HG02642 (cell line): ENCODE results near the gene GABRB1.
"Not testable (repeated sequence)": the region's sequence is repeated elsewhere in the genome, so short reads cannot be mapped to it uniquely, and the experiment has no call there.

Experiments
- ATAC-seq: cut with Tn5 transposase; IDR thresholded peaks from one replicate; pipeline ENCODE4 v1.9.1; 2021; ENCODE audit warnings: mild to moderate bottlenecking; ENCODE audit not compliant: unreplicated experiment, poor library complexity

Gene GABRB1

GRCh38 chr4:47271291-47271690 lies 239.9 kb downstream of the GABRB1 start:
- ATAC-seq, result no peak

GRCh38 chr4:47274901-47275300 lies 243.5 kb downstream of the GABRB1 start:
- no peak for ATAC-seq

GRCh38 chr4:47275595-47275994 lies 244.2 kb downstream of the GABRB1 start:
- ATAC-seq, result no peak

- ATAC-seq, result no peak
Observed at GRCh38 chr4:47278631-47279030, 247.3 kb downstream of the GABRB1 start.

GRCh38 chr4:47287735-47288134 lies 256.4 kb downstream of the GABRB1 start:
- peak; percentile 48 for ATAC-seq

GRCh38 chr4:47289805-47290204 lies 258.4 kb downstream of the GABRB1 start:
- ATAC-seq, result no peak

- not testable (repeated sequence) for ATAC-seq
Observed at GRCh38 chr4:47290873-47291272, 259.5 kb downstream of the GABRB1 start.

- no peak for ATAC-seq
Observed at GRCh38 chr4:47309165-47309564, 277.8 kb downstream of the GABRB1 start.

- no peak for ATAC-seq
Observed at GRCh38 chr4:47312170-47312569, 280.8 kb downstream of the GABRB1 start.

GRCh38 chr4:47313384-47313783 lies 282.0 kb downstream of the GABRB1 start:
- no peak for ATAC-seq

GRCh38 chr4:47315346-47315745 lies 284.0 kb downstream of the GABRB1 start:
- peak; percentile 82 for ATAC-seq

GRCh38 chr4:47326025-47326424 lies 294.7 kb downstream of the GABRB1 start:
- no peak for ATAC-seq

GRCh38 chr4:47330866-47331265 lies 299.5 kb downstream of the GABRB1 start:
- ATAC-seq, result no peak

GRCh38 chr4:47334652-47335051 lies 303.3 kb downstream of the GABRB1 start:
- ATAC-seq, result no peak

- ATAC-seq, result no peak
Observed at GRCh38 chr4:47337893-47338292, 306.5 kb downstream of the GABRB1 start.

GRCh38 chr4:47340914-47341313 lies 309.5 kb downstream of the GABRB1 start:
- no peak for ATAC-seq

GRCh38 chr4:47342796-47343195 lies 311.4 kb downstream of the GABRB1 start:
- ATAC-seq, result no peak

- ATAC-seq, result no peak
Observed at GRCh38 chr4:47349326-47349725, 318.0 kb downstream of the GABRB1 start.

- no peak for ATAC-seq
Observed at GRCh38 chr4:47355568-47355967, 324.2 kb downstream of the GABRB1 start.

GRCh38 chr4:47359891-47360290 lies 328.5 kb downstream of the GABRB1 start:
- ATAC-seq, result no peak

GRCh38 chr4:47367761-47368160 lies 336.4 kb downstream of the GABRB1 start:
- ATAC-seq, result no peak

- ATAC-seq, result no peak
Observed at GRCh38 chr4:47368211-47368610, 336.8 kb downstream of the GABRB1 start.

- no peak for ATAC-seq
Observed at GRCh38 chr4:47372561-47372960, 341.2 kb downstream of the GABRB1 start.
